HepG2 (cell line): ENCODE measurements around the gene GLIPR1L1. TPM values are rescaled to one million over a fixed set of nuclear protein-coding genes. Genes with fewer than 3 reads are reported as not detected.
A peak's percentile ranks its signal among the peaks of the same experiment; 100 is the strongest.

Experiments
- ATAC-seq: fragments of 200-7000 bp; cut with Tn5 transposase; 3 replicates; pipeline ENCODE4 v1.9.1; 2020; ENCODE audit warnings: mild to moderate bottlenecking, moderate library complexity
- BruUV-seq: library from RNA; stranded (reverse); fragments of 400-500 nt; replicated peaks from 2 replicates; lab custom pipeline; 2021; lab: Mats Ljungman, UMichigan
- CTCF ChIA-PET: fragments of 300-600 bp; formaldehyde crosslinking; extraction: SDS; loops from one replicate; lab custom pipeline; 2021; ENCODE audit warnings: low total read pairs, inconsistent platforms, low intra/inter-chr PET ratio; lab: Yijun Ruan, JAX
- POLR2A ChIA-PET: fragments of 350-600 bp; sonication (Branson Sonifier 250); formaldehyde crosslinking; loops from one replicate; lab custom pipeline; 2020; ENCODE audit warnings: antibody characterized with exemption, inconsistent platforms; lab: Yijun Ruan, JAX
- DNase-seq: peaks from one replicate; pipeline ENCODE4 v3.0.0-alpha.2; 2015; ENCODE audit warnings: low spot score
- FAIRE-seq: peaks from 3 replicates; lab custom pipeline; 2011; peaks lifted over from hg19 to GRCh38; lab: Jason Lieb, UNC
- H2AFZ ChIP-seq: one replicate; pipeline ENCODE4 v1.6.1; 2011; ENCODE audit warnings: low read length, inconsistent platforms
- H3K27ac ChIP-seq: fragments of 300-600 bp; 3 replicates; pipeline ENCODE4 v1.8.0; 2011; ENCODE audit warnings: mixed run types, mild to moderate bottlenecking, mixed read lengths, low read length, inconsistent platforms; ENCODE audit not compliant: insufficient read depth; ENCODE audit errors: extremely low read length
- H3K27me3 ChIP-seq, 2 experiments: fragments of 200-600 bp in 1 of 2; 2 replicates in 1 of 2; 3 replicates in 1 of 2; pipeline versions ENCODE4 v1.6.0 to v1.8.0; 2011; ENCODE audit warnings: low read length in 2 of 2, mild to moderate bottlenecking in 2 of 2, moderate library complexity in 2 of 2, inconsistent platforms in 1 of 2; ENCODE audit not compliant: insufficient read depth in 2 of 2, control insufficient read depth in 1 of 2
- H3K36me3 ChIP-seq, 2 experiments: fragments of 200-600 bp in 1 of 2; replicated peaks in 1 of 2; 2 replicates in 1 of 2; 3 replicates in 1 of 2; pipeline versions ENCODE4 v1.5.1 to v1.8.0; 2011; ENCODE audit warnings: low read length in 2 of 2, inconsistent platforms in 1 of 2; ENCODE audit not compliant: insufficient read depth in 2 of 2, control insufficient read depth in 1 of 2
- H3K4me1 ChIP-seq: 2 replicates; pipeline ENCODE4 v1.5.1; 2012; ENCODE audit warnings: low read length, inconsistent platforms; ENCODE audit not compliant: insufficient read depth
- H3K4me2 ChIP-seq: 2 replicates; pipeline ENCODE4 v1.6.0; 2011; ENCODE audit warnings: low read depth, low read length, inconsistent platforms
- H3K4me3 ChIP-seq, 3 experiments: fragments of 200-600 bp in 1 of 3; sonication (generic), shearing (Covaris generic) in 1 of 3; replicated peaks in 1 of 3; 2 replicates each; pipeline ENCODE4 v1.5.1; 2011 to 2016; ENCODE audit warnings: low read length in 3 of 3, inconsistent platforms in 2 of 3, low read depth in 2 of 3, mild to moderate bottlenecking in 2 of 3, control low read depth in 1 of 3, mixed read lengths in 1 of 3; ENCODE audit not compliant: insufficient read depth in 1 of 3
- H3K79me2 ChIP-seq: one replicate; pipeline ENCODE4 v1.6.1; 2011; ENCODE audit warnings: low read length, inconsistent platforms; ENCODE audit not compliant: insufficient read depth
- H3K9ac ChIP-seq: 2 replicates; pipeline ENCODE4 v1.6.0; 2011; ENCODE audit warnings: mild to moderate bottlenecking, low read depth, low read length, inconsistent platforms; ENCODE audit not compliant: insufficient read depth
- H3K9me3 ChIP-seq: 2 replicates; pipeline ENCODE4 v1.5.1; 2012; ENCODE audit warnings: mild to moderate bottlenecking, low read length
- H4K20me1 ChIP-seq: 2 replicates; pipeline ENCODE4 v1.6.0; 2011; ENCODE audit warnings: inconsistent platforms, mild to moderate bottlenecking, low read length, moderate library complexity; ENCODE audit not compliant: insufficient read depth
- BCL6 ChIP-seq: IDR thresholded peaks from 2 replicates; pipeline ENCODE4 v1.6.1; 2016; ENCODE audit warnings: missing genetic modification reagents, missing compliant biosample characterization
- CBFB ChIP-seq: sonication (generic); formaldehyde crosslinking; IDR thresholded peaks from 2 replicates; pipeline ENCODE4 v1.4.0; 2020; ENCODE audit warnings: missing genetic modification reagents
- CBX5 ChIP-seq: sonication (generic); formaldehyde crosslinking; IDR thresholded peaks from 2 replicates; pipeline ENCODE4 v1.4.0; 2020; ENCODE audit warnings: missing genetic modification reagents, borderline replicate concordance
- CCAR2 ChIP-seq: fragments of 200-400 bp; formaldehyde crosslinking; optimal IDR thresholded peaks from 2 replicates; pipeline ENCODE3; 2018; ENCODE audit warnings: low read depth, mild to moderate bottlenecking, low read length, moderate library complexity
- HNF4A ChIP-seq: sonication (generic); formaldehyde crosslinking; IDR thresholded peaks from 2 replicates; pipeline ENCODE4 v1.4.0; 2020; ENCODE audit warnings: missing genetic modification reagents
- SRY ChIP-seq: sonication (generic); formaldehyde crosslinking; IDR thresholded peaks from 2 replicates; pipeline ENCODE4 v1.8.0; 2022; ENCODE audit warnings: mild to moderate bottlenecking, missing genetic modification reagents
- SUZ12 ChIP-seq: fragments of 150-350 bp; IDR thresholded peaks from 2 replicates; pipeline ENCODE4 v1.6.1; 2014; ENCODE audit warnings: low read depth, low read length
- THAP9 ChIP-seq: sonication (generic); formaldehyde crosslinking; IDR thresholded peaks from 2 replicates; pipeline ENCODE4; 2020; ENCODE audit warnings: missing genetic modification reagents, mild to moderate bottlenecking, borderline replicate concordance
- ZFP1 ChIP-seq: IDR thresholded peaks from 2 replicates; pipeline ENCODE4 v1.6.1; 2016
- ZFYVE20 ChIP-seq: sonication (generic); formaldehyde crosslinking; IDR thresholded peaks from 2 replicates; pipeline ENCODE4 v1.8.0; 2023; ENCODE audit warnings: low read depth, mild to moderate bottlenecking, moderate library complexity, missing genetic modification reagents, borderline replicate concordance
- ZNF124 ChIP-seq: sonication (generic); formaldehyde crosslinking; IDR thresholded peaks from 2 replicates; pipeline ENCODE4 v1.4.0; 2020; ENCODE audit warnings: missing genetic modification reagents
- ZNF234 ChIP-seq: sonication (generic); formaldehyde crosslinking; conservative IDR thresholded peaks from 2 replicates; pipeline ENCODE4 v1.5.1; 2020; ENCODE audit warnings: mild to moderate bottlenecking, missing genetic modification reagents
- ZNF687 ChIP-seq: sonication (generic); formaldehyde crosslinking; IDR thresholded peaks from 2 replicates; pipeline ENCODE4 v1.5.1; 2020; ENCODE audit warnings: mild to moderate bottlenecking, missing genetic modification reagents, moderate library complexity
- WGBS: methylation state at CpG from one replicate; pipeline ENCODE4 v1.1.6; 2017; ENCODE audit warnings: low lambda C conversion rate; 5-methylcytosine and 5-hydroxymethylcytosine counted together
- in situ Hi-C: cut with HindIII; loops from 2 replicates; pipeline ENCODE4 v1.10.0; 2017; ENCODE audit warnings: low pct_unique_long_range_greater_than_20kb; ENCODE audit not compliant: extremely low pct_ligation_motif_present
- intact Hi-C: fragments of 100-400 bp; cut with micrococcal nuclease; formaldehyde crosslinking; loops from one replicate; pipeline ENCODE4 v1.10.0; 2022; ENCODE audit not compliant: unreplicated experiment
- polyA plus RNA-seq, 8 experiments: library from polyadenylated mRNA; depleted of rRNA in 3 of 8; stranded (reverse) in 7 of 8; unstranded in 1 of 8; fragments of >200 nt; fragmentation: Illumina TruSeq in 4 of 8; extraction: Trizol in 4 of 8; gene quantifications; 2 replicates each; pipeline versions ENCODE4 v1.2.1 to v1.2.3, GENCODE V29; 2011 to 2016; ENCODE audit warnings: low read depth in 4 of 8, missing spikeins in 1 of 8, mixed read lengths in 1 of 8; ENCODE audit not compliant: insufficient read depth in 1 of 8
- total RNA-seq, 5 experiments: library from RNA; depleted of rRNA; stranded (reverse); fragments of >200 nt; fragmentation: Illumina TruSeq; extraction: Trizol; gene quantifications; 2 replicates each; pipeline ENCODE4 v1.2.3, GENCODE V29; 2016; ENCODE audit warnings: low read depth in 1 of 5

Gene GLIPR1L1
- total and polyA plus RNA-seq, 2 of the 13 experiments (the other 11 are each of a cell fraction or from before 2014, with no cell fraction given): not detected

GRCh38 chr12:75329918-75330826 lies 4.3 kb upstream of the GLIPR1L1 start, which contains the start of gene CAPS2:
TSS of gene CAPS2 (minus strand) at chr12:75330324. CDS start at chr12:75326498, 3,826 bp downstream.
- Histone ChIP-seq H3K27ac (peak within 1 kb of the TSS; percentile 64), H3K36me3 (no peaks in the 10 kb centered on the region), H3K27me3 (no peaks in the 10 kb centered on the region), H3K4me3 (peak within 1 kb of the TSS; percentile 57 to 71 (median 58)), H3K4me1 (no peaks in the 10 kb centered on the region), H3K9ac (peak within 1 kb of the TSS; percentile 51), H3K9me3 (no peaks in the 10 kb centered on the region), H3K79me2 (no peaks in the 10 kb centered on the region), H3K4me2 (peak within 1 kb of the TSS; percentile 78), H2AFZ (peak within 1 kb of the TSS; percentile 63), H4K20me1 (no peaks in the 10 kb centered on the region)
- DNase-seq (peak; percentile 66), ATAC-seq (peak; percentile 98), FAIRE-seq (peak; percentile 64)
- 5% methylated on average over 30 of the region's 40 CpGs for WGBS
- no TSS peak for BruUV-seq
- in situ Hi-C loops (loop anchor here (10.0 kb wide), 1 partner anchor 175 kb away; no protein-coding TSS in a partner anchor), intact Hi-C loops (loop anchor here (5.0 to 10.0 kb wide), 2 partner anchors 165 to 1127 kb away; no protein-coding TSS in a partner anchor)
- ChIA-PET POLR2A (no interaction called here), CTCF (no interaction called here)
- TF ChIP-seq ZFYVE20 (CRISPR knock-in tag) (no peak), SRY (CRISPR knock-in tag) (0 out of 2 replicates have a peak, but pooled peaks have one; percentile 23), SUZ12 (no peak), ZNF687 (peak; percentile 82), THAP9 (peak; percentile 56; the same call in 1 of the 2 replicates), ZFP1 (CRISPR knock-in tag) (peak; percentile 59; the same call in 1 of the 2 replicates), CBFB (CRISPR knock-in tag) (0 out of 2 replicates have a peak, but pooled peaks have one; percentile 47), CBX5 (CRISPR knock-in tag) (peak; percentile 49; the same call in 1 of the 2 replicates), ZNF124 (CRISPR knock-in tag) (peak; percentile 47; the same call in 1 of the 2 replicates), CCAR2 (peak; percentile 51), BCL6 (peak; percentile 25; the same call in 1 of the 2 replicates), HNF4A (CRISPR knock-in tag) (peak; percentile 62; the same call in 1 of the 2 replicates), ZNF234 (CRISPR knock-in tag) (no peak)
